Endothelial cell (in vitro differentiated cells): Measurements from ENCODE around the gene MAGOH. TPM values are rescaled to one million over a fixed set of nuclear protein-coding genes. Genes with fewer than 3 reads are reported as not detected.
A peak's percentile ranks its signal among the peaks of the same experiment; 100 is the strongest.

ENCODE experiments used
- DNase-seq: peaks from one replicate; pipeline ENCODE4 v3.0.0; 2021; ENCODE audit warnings: low spot score
- H3K27ac Mint-ChIP-seq: one replicate; pipeline ENCODE4 v1.8.0; 2021; ENCODE audit warnings: mixed read lengths, inconsistent platforms; ENCODE audit not compliant: unreplicated experiment
- H3K27me3 Mint-ChIP-seq: one replicate; pipeline ENCODE4 v1.8.0; 2021; ENCODE audit warnings: mild to moderate bottlenecking, moderate library complexity, mixed read lengths, inconsistent platforms; ENCODE audit not compliant: unreplicated experiment
- H3K36me3 Mint-ChIP-seq: one replicate; pipeline ENCODE4 v1.8.0; 2021; ENCODE audit warnings: mild to moderate bottlenecking, low read depth, mixed read lengths, inconsistent platforms; ENCODE audit not compliant: unreplicated experiment
- H3K4me1 Mint-ChIP-seq: one replicate; pipeline ENCODE4 v1.8.0; 2021; ENCODE audit warnings: mild to moderate bottlenecking, mixed read lengths, inconsistent platforms; ENCODE audit not compliant: unreplicated experiment
- H3K4me3 Mint-ChIP-seq: one replicate; pipeline ENCODE4 v1.8.0; 2021; ENCODE audit warnings: mild to moderate bottlenecking, mixed read lengths, inconsistent platforms; ENCODE audit not compliant: unreplicated experiment
- H3K9me3 Mint-ChIP-seq: one replicate; pipeline ENCODE4 v1.8.0; 2021; ENCODE audit warnings: mixed read lengths, inconsistent platforms; ENCODE audit not compliant: unreplicated experiment
- total RNA-seq: library from RNA; stranded (reverse); fragmentation: NEBNext Ultra II Directional; extraction: Animal tissue kit (Norgen Biotek cat#: 25700); gene quantifications from one replicate; pipeline ENCODE4 v1.2.1, GENCODE V29; 2021; ENCODE audit not compliant: unreplicated experiment
- TF ChIP-seq, protein P1 (sequence below): fragments of 200-600 bp; sonication (generic); IDR thresholded peaks from one replicate; pipeline ENCODE4 v1.5.0; 2021; ENCODE audit warnings: antibody characterized with exemption; ENCODE audit not compliant: unreplicated experiment

The MAGOH gene
- total RNA-seq, 1 donor from 2014 or later = 57.3 TPM

DNA sequence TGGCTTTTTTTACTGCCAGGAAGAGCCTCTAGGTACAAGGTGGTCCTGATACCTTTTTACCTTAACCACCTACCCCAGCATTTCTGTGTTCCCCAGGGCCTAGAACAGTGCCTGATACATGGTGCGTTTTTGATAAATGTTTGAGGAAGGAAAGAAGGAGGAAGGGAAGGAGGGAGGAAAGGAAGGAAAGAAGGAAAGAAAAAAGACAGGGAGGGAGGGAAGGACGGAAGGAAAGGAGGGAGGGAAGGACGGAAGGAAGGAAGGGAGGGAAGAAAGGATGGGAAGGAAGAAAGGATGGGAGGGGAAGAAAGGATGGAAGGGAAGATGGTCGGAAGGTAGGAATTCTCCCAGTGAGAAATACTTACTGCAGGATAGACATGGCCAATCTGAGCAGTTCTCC, 12.0 kb upstream of the MAGOH start:
- Mint-ChIP-seq H3K4me1 (no peaks in the 10 kb centered on the region), H3K27ac (no peak overlapping the region), H3K36me3 (peaks cover 9% of the 10 kb centered on the region), H3K9me3 (no peaks in the 10 kb centered on the region), H3K27me3 (no peaks in the 10 kb centered on the region), H3K4me3 (no peak overlapping the region)
- DNase-seq = no peak
- TF ChIP-seq, protein P1, sequence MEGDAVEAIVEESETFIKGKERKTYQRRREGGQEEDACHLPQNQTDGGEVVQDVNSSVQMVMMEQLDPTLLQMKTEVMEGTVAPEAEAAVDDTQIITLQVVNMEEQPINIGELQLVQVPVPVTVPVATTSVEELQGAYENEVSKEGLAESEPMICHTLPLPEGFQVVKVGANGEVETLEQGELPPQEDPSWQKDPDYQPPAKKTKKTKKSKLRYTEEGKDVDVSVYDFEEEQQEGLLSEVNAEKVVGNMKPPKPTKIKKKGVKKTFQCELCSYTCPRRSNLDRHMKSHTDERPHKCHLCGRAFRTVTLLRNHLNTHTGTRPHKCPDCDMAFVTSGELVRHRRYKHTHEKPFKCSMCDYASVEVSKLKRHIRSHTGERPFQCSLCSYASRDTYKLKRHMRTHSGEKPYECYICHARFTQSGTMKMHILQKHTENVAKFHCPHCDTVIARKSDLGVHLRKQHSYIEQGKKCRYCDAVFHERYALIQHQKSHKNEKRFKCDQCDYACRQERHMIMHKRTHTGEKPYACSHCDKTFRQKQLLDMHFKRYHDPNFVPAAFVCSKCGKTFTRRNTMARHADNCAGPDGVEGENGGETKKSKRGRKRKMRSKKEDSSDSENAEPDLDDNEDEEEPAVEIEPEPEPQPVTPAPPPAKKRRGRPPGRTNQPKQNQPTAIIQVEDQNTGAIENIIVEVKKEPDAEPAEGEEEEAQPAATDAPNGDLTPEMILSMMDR = no peak

DNA sequence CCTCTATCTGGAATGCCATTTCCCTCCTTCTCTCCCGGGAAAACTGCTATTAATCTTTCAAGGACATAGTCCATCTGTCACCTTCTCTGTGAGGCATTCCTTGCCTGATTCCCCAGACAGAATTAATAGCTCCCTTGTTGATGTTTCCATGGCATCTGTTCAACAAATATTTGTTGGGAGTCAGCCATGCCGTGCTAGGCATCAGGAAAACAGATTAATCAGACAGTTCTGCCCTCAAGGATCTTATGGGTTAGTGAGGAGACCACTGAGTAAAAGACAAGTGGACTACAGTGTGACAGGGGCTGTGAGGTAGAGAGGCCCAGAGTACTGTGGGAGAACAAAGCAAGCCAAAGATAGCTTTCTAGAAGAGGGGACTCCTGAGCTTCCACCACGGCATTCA, 11.4 kb upstream of the MAGOH start:
- TF ChIP-seq, protein P1 = no peak
- no peaks in the 10 kb centered on the region for H3K4me1 Mint-ChIP-seq
- H3K36me3 Mint-ChIP-seq = peaks cover 9% of the 10 kb centered on the region
- no peaks in the 10 kb centered on the region for H3K27me3 Mint-ChIP-seq
- no peaks in the 10 kb centered on the region for H3K9me3 Mint-ChIP-seq
- H3K4me3 Mint-ChIP-seq = no peak overlapping the region
- no peak for DNase-seq
- no peak overlapping the region for H3K27ac Mint-ChIP-seq

DNA sequence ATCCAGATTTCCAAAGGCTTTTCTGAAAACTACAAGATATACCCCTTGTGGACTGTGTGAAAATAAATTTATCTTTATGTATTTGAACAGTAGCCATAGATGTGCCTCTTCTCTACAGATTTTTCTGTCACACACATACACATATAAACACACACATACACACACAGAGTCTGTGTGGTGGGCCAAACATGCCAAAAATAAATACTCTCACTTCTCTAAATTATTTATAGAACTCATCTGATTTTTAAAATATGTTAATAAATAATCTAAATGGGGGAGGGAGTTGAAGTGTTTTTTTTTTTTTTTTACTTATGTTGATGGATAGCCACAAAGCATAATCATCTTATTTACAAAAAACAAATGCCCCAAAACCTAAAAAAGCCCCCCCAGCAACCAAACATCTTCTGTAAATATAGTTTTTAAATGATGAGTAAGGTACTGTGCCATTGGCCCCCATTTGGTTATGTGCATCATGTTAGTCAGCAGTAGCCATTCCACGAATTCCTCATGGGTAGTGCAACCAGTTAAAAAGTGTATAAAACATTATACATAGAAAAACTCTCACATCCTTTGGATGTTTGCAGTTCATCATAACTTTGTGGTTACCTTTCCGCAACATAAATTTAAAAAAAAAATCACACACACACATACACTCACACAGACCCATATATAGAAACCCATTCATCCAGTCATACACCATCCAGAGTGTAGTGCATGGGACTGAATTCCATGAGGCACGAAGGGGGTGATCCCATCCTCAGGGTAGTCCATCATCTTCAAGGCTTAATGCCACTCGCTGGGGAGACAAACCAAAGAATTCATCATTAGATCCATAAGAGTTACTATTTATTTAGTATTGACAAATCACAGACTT, 8.2 kb upstream of the MAGOH start:
- H3K27me3 Mint-ChIP-seq = no peaks in the 10 kb centered on the region
- no peak for DNase-seq
- no peak overlapping the region for H3K4me3 Mint-ChIP-seq
- H3K36me3 Mint-ChIP-seq = peaks cover 4% of the 10 kb centered on the region
- TF ChIP-seq, protein P1 = no peak
- peaks cover 9% of the 10 kb centered on the region for H3K4me1 Mint-ChIP-seq
- H3K9me3 Mint-ChIP-seq = no peaks in the 10 kb centered on the region
- no peak overlapping the region for H3K27ac Mint-ChIP-seq

DNA sequence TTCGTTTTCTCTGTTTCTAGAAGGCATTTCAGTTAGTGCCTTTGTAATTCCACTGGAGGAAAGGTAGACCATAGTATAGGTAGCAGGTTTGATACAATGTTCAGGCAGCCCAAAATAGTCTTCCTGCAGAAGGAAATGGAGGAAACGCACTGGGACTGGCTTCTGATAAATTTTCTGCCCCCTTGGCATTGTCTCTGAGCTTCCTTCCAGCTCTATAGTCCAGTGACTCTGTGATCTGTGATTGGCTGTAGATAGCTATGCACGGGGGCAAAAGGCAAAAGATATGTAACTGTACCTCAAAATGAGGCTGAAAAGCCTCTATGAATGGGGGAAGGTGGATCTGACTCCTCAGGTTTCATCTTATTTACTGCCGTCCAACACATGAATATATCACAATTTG, 5.8 kb upstream of the MAGOH start:
- peaks cover 9% of the 10 kb centered on the region for H3K4me1 Mint-ChIP-seq
- no peak overlapping the region for H3K4me3 Mint-ChIP-seq
- DNase-seq = no peak
- no peaks in the 10 kb centered on the region for H3K9me3 Mint-ChIP-seq
- H3K27ac Mint-ChIP-seq = peak overlapping the region; percentile 72
- H3K27me3 Mint-ChIP-seq = no peaks in the 10 kb centered on the region
- TF ChIP-seq, protein P1 = no peak
- H3K36me3 Mint-ChIP-seq = no peaks in the 10 kb centered on the region

DNA sequence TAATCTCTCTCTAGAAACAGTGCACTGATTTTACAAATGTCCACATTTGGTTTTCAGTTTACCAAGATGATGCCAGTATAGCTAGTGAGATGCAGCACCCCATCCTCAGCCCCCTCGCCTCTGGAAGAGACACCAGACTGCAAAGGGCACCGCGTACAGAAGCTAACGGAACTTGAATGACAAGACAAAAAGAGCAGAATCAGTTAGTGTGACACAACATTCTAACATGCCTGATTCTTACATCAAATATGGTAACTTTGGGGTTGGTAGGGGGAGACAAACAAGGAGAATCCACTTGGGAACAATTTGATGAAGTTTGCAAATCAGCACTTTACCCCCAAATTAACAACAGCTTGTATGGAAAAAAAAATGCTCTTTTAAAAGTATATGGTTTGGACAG, 4.1 kb upstream of the MAGOH start:
- no peak for DNase-seq
- H3K4me1 Mint-ChIP-seq = peaks cover 21% of the 10 kb centered on the region
- TF ChIP-seq, protein P1 = no peak
- H3K4me3 Mint-ChIP-seq = no peak overlapping the region
- no peaks in the 10 kb centered on the region for H3K9me3 Mint-ChIP-seq
- H3K36me3 Mint-ChIP-seq = peaks cover 5% of the 10 kb centered on the region
- no peak overlapping the region for H3K27ac Mint-ChIP-seq
- peaks cover 2% of the 10 kb centered on the region for H3K27me3 Mint-ChIP-seq
